GM12878 (cell line): ENCODE measurements around the gene TSHZ3.

Source experiments
- POLR2AphosphoS5 ChIP-seq: IDR thresholded peaks from 2 replicates; pipeline ENCODE4 v1.6.1; 2011; ENCODE audit warnings: mild to moderate bottlenecking, low read length, inconsistent platforms
- RELA ChIP-seq: fragments of 450-650 bp; IDR thresholded peaks from 2 replicates; pipeline ENCODE4 v1.8.0; 2014; ENCODE audit warnings: borderline replicate concordance; ENCODE audit not compliant: partially characterized antibody
- SUZ12 ChIP-seq: fragments of 200-600 bp; sonication (generic); IDR thresholded peaks from one replicate; pipeline ENCODE4 v1.6.1; 2018; ENCODE audit warnings: antibody characterized with exemption, mild to moderate bottlenecking; ENCODE audit not compliant: unreplicated experiment
- ZNF274 ChIP-seq: IDR thresholded peaks from one replicate; pipeline ENCODE4 v1.8.0; 2011; ENCODE audit not compliant: insufficient read length, insufficient read depth

DNA sequence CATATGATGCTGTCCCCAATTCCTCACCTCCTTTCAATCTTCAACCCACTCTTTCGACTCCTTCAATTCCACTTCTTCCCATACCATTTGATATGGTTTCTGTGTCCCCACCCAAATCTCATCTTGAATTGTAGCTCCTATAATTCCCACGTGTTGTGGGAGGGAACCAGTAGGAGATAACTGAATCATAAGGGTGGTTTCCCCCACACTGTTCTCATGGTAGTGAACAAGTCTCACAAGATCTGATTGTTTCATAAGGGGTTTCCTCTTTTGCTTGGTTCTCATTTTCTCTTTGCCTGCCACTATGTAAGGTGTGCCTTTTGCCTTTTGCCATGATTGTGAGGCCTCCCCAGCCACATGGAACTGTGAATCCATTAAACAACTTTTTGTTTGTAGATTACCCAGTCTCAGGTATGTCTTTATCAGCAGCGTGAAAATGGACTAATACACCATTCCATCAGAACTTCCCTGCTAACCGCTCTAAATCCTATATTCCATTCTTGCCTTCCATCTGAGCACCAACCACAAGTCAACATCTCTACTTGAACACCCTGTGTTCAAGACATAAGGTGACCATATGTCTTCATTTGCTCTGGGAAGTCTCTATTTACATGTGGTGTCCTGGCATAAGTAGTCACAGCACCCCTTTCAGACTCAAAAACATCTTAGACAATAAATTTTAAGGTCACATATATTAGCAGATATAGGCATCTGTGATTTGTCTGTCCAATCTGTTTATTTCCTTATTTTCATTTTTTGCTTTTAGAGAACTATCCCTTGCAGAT is 122.9 kb downstream of the TSHZ3 start:
- no peak for TF ChIP-seq POLR2AphosphoS5
- no peak for TF ChIP-seq RELA
- TF ChIP-seq SUZ12 = no peak
- TF ChIP-seq ZNF274 = no peak
